Liver (tissue), 3 donors: ENCODE data around the gene PCDHGB5.

Experiments
- CTCF ChIP-seq: fragments of 150-350 bp; IDR thresholded peaks from 2 replicates; pipeline ENCODE4 v1.5.1; 2017; ENCODE audit warnings: improper control_type of control experiment, low read depth, low read length; ENCODE audit not compliant: missing input control
- EGR1 ChIP-seq, 2 donors: IDR thresholded peaks; 2 replicates each; pipeline ENCODE4 v1.6.1; 2016 to 2018; ENCODE audit warnings: antibody characterized with exemption in 2 of 2, low read depth in 2 of 2
- FOXA1 ChIP-seq: IDR thresholded peaks from 2 replicates; pipeline ENCODE4 v1.6.1; 2016; ENCODE audit warnings: antibody characterized with exemption
- GABPA ChIP-seq, 2 donors: IDR thresholded peaks in 1 of 2; conservative IDR thresholded peaks in 1 of 2; 2 replicates each; pipeline ENCODE4 v1.6.1; 2016; ENCODE audit warnings: antibody characterized with exemption in 2 of 2, mild to moderate bottlenecking in 1 of 2, moderate library complexity in 1 of 2
- JUND ChIP-seq, 2 donors: IDR thresholded peaks; 2 replicates each; pipeline ENCODE4 v1.6.1; 2016; ENCODE audit warnings: antibody characterized with exemption in 2 of 2
- RAD21 ChIP-seq, 2 donors: IDR thresholded peaks; 2 replicates each; pipeline ENCODE4 v1.6.1; 2016; ENCODE audit warnings: antibody characterized with exemption in 2 of 2, mild to moderate bottlenecking in 2 of 2
- REST ChIP-seq: IDR thresholded peaks from 2 replicates; pipeline ENCODE4 v1.6.1; 2016; ENCODE audit warnings: antibody characterized with exemption, mild to moderate bottlenecking
- SP1 ChIP-seq: IDR thresholded peaks from 2 replicates; pipeline ENCODE4 v1.6.1; 2018; ENCODE audit warnings: antibody characterized with exemption, mild to moderate bottlenecking
- TAF1 ChIP-seq: conservative IDR thresholded peaks from 2 replicates; pipeline ENCODE4 v1.6.1; 2016; ENCODE audit warnings: antibody characterized with exemption, mild to moderate bottlenecking
- YY1 ChIP-seq: IDR thresholded peaks from 2 replicates; pipeline ENCODE4 v1.6.1; 2016; ENCODE audit warnings: antibody characterized with exemption, mild to moderate bottlenecking
- ZBTB33 ChIP-seq: IDR thresholded peaks from 2 replicates; pipeline ENCODE4 v1.6.1; 2016; ENCODE audit warnings: antibody characterized with exemption
- donor health status: healthy.
- donor health status: healthy.

- TF ChIP-seq CTCF (no peak), YY1 (no peak), TAF1 (no peak), ZBTB33 (no peak), SP1 (no peak), GABPA (IDR thresholded peaks at IDR 0.05 in 1 of 2, conservative IDR thresholded peaks at IDR 0.05 in 1 of 2) (no peak), EGR1 (IDR thresholded peaks at IDR 0.05; ENCODE audit: low read depth in 2 of 2) (no peak), FOXA1 (no peak), RAD21 (IDR thresholded peaks at IDR 0.05) (no peak), REST (no peak), JUND (IDR thresholded peaks at IDR 0.05) (no peak)
These were observed 40.8 kb upstream of the PCDHGB5 start for GRCh38 chr5:141356950-141357349.
